K562 treated with DMSO at 1 percent for 24 hours (cell line): ENCODE results near the gene PSMA4. TPM values are rescaled to one million over a fixed set of nuclear protein-coding genes. Genes with fewer than 3 reads are reported as not detected.

Experiments
- total RNA-seq: library from RNA; unstranded; fragments of 300-600 nt; gene quantifications from 2 replicates; pipeline ENCODE4 v1.2.3, GENCODE V29; 2022; ENCODE audit warnings: low read depth; ENCODE audit not compliant: insufficient read depth

The PSMA4 gene
- total RNA-seq = 366 and 426 TPM in 2 replicates

DNA sequence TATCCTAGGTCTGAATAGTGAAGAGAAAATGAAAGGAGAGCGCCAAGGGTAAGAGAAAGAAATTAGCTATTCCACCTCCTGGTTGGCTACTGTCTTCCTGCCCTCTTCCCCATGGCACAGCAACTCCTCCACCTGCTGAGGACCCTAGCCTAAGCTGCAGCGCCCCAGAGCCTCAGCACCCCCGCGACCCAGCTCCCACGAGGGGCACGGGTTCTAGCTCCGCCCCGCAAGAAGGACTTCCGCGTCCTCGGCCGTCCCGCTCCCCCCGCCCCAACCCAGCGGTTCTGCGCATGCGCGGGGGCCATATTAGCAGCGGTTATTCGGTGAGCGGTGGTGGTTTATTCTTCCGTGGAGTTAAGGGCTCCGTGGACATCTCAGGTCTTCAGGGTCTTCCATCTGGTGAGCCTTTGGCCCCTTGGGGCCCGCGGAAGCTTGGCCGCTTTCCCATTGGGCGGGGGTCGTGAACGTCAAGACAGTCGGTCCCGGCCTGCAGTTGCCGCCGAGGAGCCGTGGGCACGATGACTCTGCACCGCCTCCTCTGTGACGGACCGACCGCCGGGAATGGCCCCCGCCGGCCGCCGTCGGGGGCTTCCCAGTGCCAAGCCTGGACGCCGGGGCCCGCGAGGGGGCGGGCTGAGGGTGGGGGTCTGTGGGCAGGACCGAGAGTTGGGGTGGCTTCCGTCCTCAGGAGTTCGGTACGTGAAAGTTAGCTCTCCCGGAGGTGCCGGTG lies at the start of gene PSMA4:
PSMA4 (plus strand) TSS at position 304 of the 730 bp plus-strand sequence. CDS start 1,484 bp downstream, outside the sequence.

DNA sequence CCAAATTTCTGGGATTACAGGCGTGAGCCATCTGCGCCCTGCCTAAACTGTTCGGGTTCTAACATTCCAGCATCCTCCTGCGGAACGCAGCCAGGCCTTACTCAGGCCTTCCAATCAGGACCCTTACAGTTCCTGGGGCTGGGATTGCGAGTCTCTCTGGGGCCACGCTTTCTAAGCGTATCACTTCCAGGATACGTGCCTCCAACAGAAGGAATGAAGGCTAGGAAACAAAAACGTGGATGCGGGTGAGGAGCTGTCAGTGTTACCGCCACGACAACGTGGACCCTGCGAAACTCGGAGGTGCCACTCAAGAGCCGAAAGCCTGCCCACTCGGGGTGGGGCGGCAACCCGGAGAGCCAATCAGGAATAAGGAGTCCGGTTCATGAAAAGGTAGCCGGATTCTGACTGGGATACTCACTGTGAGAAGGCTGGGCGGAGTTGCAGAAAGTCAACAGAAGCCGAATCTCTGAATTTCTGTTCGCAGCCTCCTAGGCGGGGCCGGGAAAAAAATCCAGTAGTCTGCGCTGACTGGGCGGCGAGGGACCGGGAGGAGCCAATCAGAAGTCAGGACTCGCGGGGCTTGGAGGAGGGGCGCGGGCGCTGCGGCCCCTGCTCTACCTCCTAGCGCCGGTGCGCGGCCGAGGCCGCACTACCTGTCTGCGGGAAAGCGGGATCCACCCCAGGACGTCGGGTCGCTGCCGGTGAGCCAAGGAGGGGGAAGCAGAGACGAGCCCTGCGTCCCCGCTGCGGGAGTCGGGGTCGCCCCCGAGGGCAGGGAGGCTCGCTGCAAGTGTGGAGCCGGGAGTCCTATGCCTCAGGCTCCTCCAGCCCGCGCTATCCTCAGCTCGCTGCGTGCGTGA lies 33.0 kb upstream of the PSMA4 start, which contains the start of gene HYKK:
HYKK (plus strand) TSS at position 607 of the 860 bp plus-strand sequence. CDS start 5,512 bp downstream, outside the sequence.

DNA sequence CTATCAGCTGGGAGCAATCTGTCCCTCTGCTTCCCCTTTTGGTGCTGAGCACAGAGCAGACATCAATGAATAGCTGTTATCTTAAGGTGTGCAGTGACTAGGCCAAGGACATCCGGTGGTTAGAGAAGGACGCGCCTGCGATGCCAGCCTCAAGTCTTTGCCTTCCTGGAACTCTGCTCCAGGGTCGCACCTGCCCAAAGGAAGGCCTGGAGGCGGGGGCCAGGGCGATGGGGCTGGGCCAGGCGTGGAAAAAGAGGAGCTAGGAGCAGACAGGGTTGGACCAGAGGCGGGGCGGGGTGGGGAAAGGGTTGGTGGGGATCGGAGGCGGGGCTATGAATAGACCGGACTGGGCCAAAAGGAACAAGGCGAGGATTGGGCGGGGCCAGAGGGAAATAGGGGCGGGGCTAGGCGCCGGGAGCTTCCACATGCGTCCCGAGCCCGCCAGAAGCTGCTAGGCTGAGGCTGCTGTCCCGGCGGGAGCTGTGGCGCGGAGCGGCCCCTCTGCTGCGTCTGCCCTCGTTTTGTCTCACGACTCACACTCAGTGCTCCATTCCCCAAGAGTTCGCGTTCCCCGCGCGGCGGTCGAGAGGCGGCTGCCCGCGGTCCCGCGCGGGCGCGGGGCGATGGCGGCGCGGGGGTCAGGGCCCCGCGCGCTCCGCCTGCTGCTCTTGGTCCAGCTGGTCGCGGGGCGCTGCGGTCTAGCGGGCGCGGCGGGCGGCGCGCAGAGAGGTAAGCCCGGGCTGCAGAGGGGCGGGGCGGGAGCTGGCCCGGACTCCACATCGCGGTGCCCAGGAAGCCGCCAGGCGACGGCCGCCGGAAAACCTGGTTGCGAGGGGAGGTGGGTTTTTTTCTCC lies 25.1 kb downstream of the PSMA4 start, which contains the start of gene CHRNA5:
CHRNA5 (plus strand) TSS at position 424 of the 854 bp plus-strand sequence; CDS start at position 624, 200 bp downstream.

Other genes with a start within 250 kb of the PSMA4 start
- gene SKIC8, start 240.8 kb upstream of the PSMA4 start, total RNA-seq = 58.8 and 65.3 TPM in 2 replicates
- not detected in 2 replicates for gene CRABP1, start 200.1 kb upstream of the PSMA4 start, total RNA-seq
- gene IREB2, start 102.2 kb upstream of the PSMA4 start, total RNA-seq = 12.7 and 24.7 TPM in 2 replicates
- 3.3 and 8.2 TPM in 2 replicates for gene HYKK, start 32.9 kb upstream of the PSMA4 start, total RNA-seq
- gene CHRNA5, start 25.1 kb downstream of the PSMA4 start, total RNA-seq = 2.6 and 10.9 TPM in 2 replicates
- gene CHRNA3, start 80.6 kb downstream of the PSMA4 start, total RNA-seq = 0.23 TPM in 1 of 2 replicates, not detected in the other
- 0.25 TPM in 1 of 2 replicates, not detected in the other for gene CHRNB4, start 100.8 kb downstream of the PSMA4 start, total RNA-seq